B cell (primary cell): ENCODE results near the gene CPED1. TPM values are rescaled to one million over a fixed set of nuclear protein-coding genes. Genes with fewer than 3 reads are reported as not detected.
"Not testable (repeated sequence)": the region's sequence is repeated elsewhere in the genome, so short reads cannot be mapped to it uniquely, and the experiment has no call there.

ENCODE experiments used
- ATAC-seq: fragments of 200-7000 bp; cut with Tn5 transposase; one replicate; pipeline ENCODE4 v1.10.0; 2021; ENCODE audit warnings: low read depth, mild to moderate bottlenecking, moderate number of reproducible peaks, moderate library complexity
- CTCF ChIA-PET: fragments of 350-600 bp; sonication (Branson Sonifier 250); formaldehyde crosslinking; loops from one replicate; lab custom pipeline; 2021; ENCODE audit warnings: antibody characterized with exemption, inconsistent platforms; lab: Charles Lee
- POLR2A ChIA-PET: fragments of 350-600 bp; sonication (Branson Sonifier 250); formaldehyde crosslinking; loops from one replicate; lab custom pipeline; 2021; ENCODE audit warnings: antibody characterized with exemption; lab: Charles Lee
- DNase-seq: peaks from one replicate; pipeline ENCODE4 v3.0.0; 2013
- H2AFZ ChIP-seq: 2 replicates; pipeline ENCODE4 v1.6.1; 2012; ENCODE audit warnings: mild to moderate bottlenecking, low read depth, low read length; ENCODE audit not compliant: insufficient read depth, poor library complexity, severe bottlenecking
- H3K27ac ChIP-seq, 2 donors: 1 replicate in 1 of 2; 2 replicates in 1 of 2; pipeline ENCODE4 v1.5.1; 2012 to 2013; ENCODE audit warnings: low read length in 2 of 2, mild to moderate bottlenecking in 2 of 2, moderate library complexity in 1 of 2
- H3K27me3 ChIP-seq, 4 experiments: fragments of 200-600 bp in 1 of 4; sonication (generic) in 1 of 4; replicated peaks in 1 of 4; 1 replicate in 2 of 4; 2 replicates in 2 of 4; pipeline versions ENCODE4 v1.6.1 to v1.7.0; 2013 to 2016; ENCODE audit warnings: low read length in 3 of 4, mild to moderate bottlenecking in 2 of 4, mixed read lengths in 1 of 4, moderate library complexity in 1 of 4; ENCODE audit not compliant: insufficient read depth in 4 of 4, control insufficient read depth in 3 of 4; ENCODE audit errors: control extremely low read depth in 1 of 4
- H3K36me3 ChIP-seq, 2 experiments: replicated peaks in 1 of 2; 1 replicate in 1 of 2; 2 replicates in 1 of 2; pipeline versions ENCODE4 v1.6.1 to v1.7.1; 2013; ENCODE audit warnings: low read length in 1 of 2; ENCODE audit not compliant: insufficient read depth in 2 of 2, control insufficient read depth in 1 of 2; ENCODE audit errors: control extremely low read depth in 1 of 2, extremely low read depth in 1 of 2
- H3K4me1 ChIP-seq, 2 donors: fragments of 200-600 bp in 1 of 2; sonication (generic) in 1 of 2; 1 replicate in 1 of 2; 2 replicates in 1 of 2; pipeline versions ENCODE4 v1.5.1 to v1.6.1; 2013 to 2017; ENCODE audit warnings: low read length in 2 of 2; ENCODE audit not compliant: control insufficient read depth in 2 of 2, insufficient read depth in 2 of 2
- H3K4me2 ChIP-seq: replicated peaks from 2 replicates; pipeline ENCODE3; 2012; ENCODE audit warnings: mild to moderate bottlenecking, low read depth, low read length; ENCODE audit not compliant: poor library complexity, severe bottlenecking
- H3K4me3 ChIP-seq, 5 experiments: fragments of 200-600 bp in 1 of 5; sonication (generic) in 1 of 5; 1 replicate in 3 of 5; 2 replicates in 2 of 5; pipeline versions ENCODE4 v1.5.1 to v1.7.0; 2011 to 2016; ENCODE audit warnings: low read length in 4 of 5, mild to moderate bottlenecking in 4 of 5, low read depth in 2 of 5, control low read depth in 1 of 5, moderate library complexity in 1 of 5; ENCODE audit not compliant: insufficient read depth in 1 of 5; ENCODE audit errors: control extremely low read depth in 1 of 5, extremely low read depth in 1 of 5
- H3K79me2 ChIP-seq: fragments of 200-600 bp; sonication (generic); one replicate; pipeline ENCODE4 v1.6.0; 2016; ENCODE audit warnings: low read length; ENCODE audit not compliant: control insufficient read depth, insufficient read depth
- H3K9ac ChIP-seq: fragments of 200-600 bp; sonication (generic); 2 replicates; pipeline ENCODE4 v1.6.1; 2017; ENCODE audit warnings: mild to moderate bottlenecking, low read length, moderate library complexity
- H3K9me3 ChIP-seq, 3 donors: one replicate each; pipeline versions ENCODE4 v1.6.1 to v1.7.1; 2013; ENCODE audit warnings: low read length in 2 of 3; ENCODE audit not compliant: control insufficient read depth in 2 of 3, insufficient read depth in 1 of 3; ENCODE audit errors: control extremely low read depth in 1 of 3
- H4K20me1 ChIP-seq: 2 replicates; pipeline ENCODE4 v1.6.0; 2012; ENCODE audit warnings: mild to moderate bottlenecking, low read length; ENCODE audit not compliant: insufficient read depth, control insufficient read depth, poor library complexity, severe bottlenecking
- H3K27ac Mint-ChIP-seq: one replicate; pipeline ENCODE4 v1.8.0; 2021; ENCODE audit warnings: mixed read lengths
- H3K27me3 Mint-ChIP-seq: one replicate; pipeline ENCODE4 v1.8.0; 2021; ENCODE audit warnings: mixed read lengths
- H3K4me1 Mint-ChIP-seq: one replicate; pipeline ENCODE4 v1.8.0; 2021; ENCODE audit warnings: mixed read lengths
- H3K4me3 Mint-ChIP-seq: one replicate; pipeline ENCODE4 v1.8.0; 2021; ENCODE audit warnings: mixed read lengths
- H3K9me3 Mint-ChIP-seq: one replicate; pipeline ENCODE4 v1.8.0; 2022; ENCODE audit warnings: mixed read lengths; ENCODE audit not compliant: insufficient read depth
- EZH2 ChIP-seq: IDR thresholded peaks from 2 replicates; pipeline ENCODE4 v1.6.1; 2012; ENCODE audit warnings: borderline replicate concordance, low read depth, mild to moderate bottlenecking, moderate library complexity, low read length; ENCODE audit not compliant: insufficient read depth, poor library complexity, severe bottlenecking
- WGBS: methylation state at CpG from one replicate; pipeline ENCODE4 v1.1.5; 2013; ENCODE audit warnings: missing lambda C conversion rate; ENCODE audit not compliant: insufficient coverage; 5-methylcytosine and 5-hydroxymethylcytosine counted together
- intact Hi-C: fragments of 100-400 bp; cut with micrococcal nuclease; formaldehyde crosslinking; loops from one replicate; pipeline ENCODE4 v1.10.0; 2022
- polyA plus RNA-seq: library from polyadenylated mRNA; depleted of rRNA; stranded (reverse); fragments of >200 nt; gene quantifications from 2 replicates; pipeline ENCODE4 v1.2.3, GENCODE V29; 2012
- total RNA-seq, 2 donors: library from RNA; stranded (reverse); fragments of 120-200 nt in 1 of 2; gene quantifications; 1 replicate in 1 of 2; 2 replicates in 1 of 2; pipeline versions ENCODE4 v1.2.3 to v1.2.4, GENCODE V29; 2013 to 2022
- TF ChIP-seq, protein P1 (sequence below): fragments of 200-600 bp; IDR thresholded peaks from one replicate; pipeline ENCODE4 v1.8.0; 2022; ENCODE audit warnings: antibody characterized with exemption, mild to moderate bottlenecking

Gene CPED1
- total and polyA plus RNA-seq, 2 donors (not counting 1 experiment from before 2014, with no cell fraction given) = 0.44 to 3.8 TPM

GRCh38 chr7:121219026-121219425 is 230.5 kb downstream of the CPED1 start:
- Histone ChIP-seq H3K27me3 (no peaks in the 10 kb centered on the region), H3K4me3 (no peak overlapping the region), H2AFZ (no peak overlapping the region), H3K79me2 (no peaks in the 10 kb centered on the region), H3K36me3 (no peaks in the 10 kb centered on the region), H3K9me3 (no peaks in the 10 kb centered on the region), H3K27ac (no peak overlapping the region), H3K4me1 (peaks cover 0 to 6% of the 10 kb centered on the region in 2 donors), H3K4me2 (no peak overlapping the region), H3K9ac (no peak overlapping the region), H4K20me1 (no peaks in the 10 kb centered on the region)
- ChIA-PET POLR2A (no interaction called here), CTCF (no interaction called here)
- Mint-ChIP-seq H3K4me1 (peaks cover 15% of the 10 kb centered on the region), H3K9me3 (peaks cover 3% of the 10 kb centered on the region), H3K4me3 (no peak overlapping the region), H3K27me3 (no peaks in the 10 kb centered on the region), H3K27ac (no peak overlapping the region)
- DNase-seq (no peak), ATAC-seq (no peak)
- intact Hi-C loops = no loop called here
- WGBS = 44% methylated on average over 1 of the region's 2 CpGs
- no peak for TF ChIP-seq EZH2
- TF ChIP-seq, protein P1, sequence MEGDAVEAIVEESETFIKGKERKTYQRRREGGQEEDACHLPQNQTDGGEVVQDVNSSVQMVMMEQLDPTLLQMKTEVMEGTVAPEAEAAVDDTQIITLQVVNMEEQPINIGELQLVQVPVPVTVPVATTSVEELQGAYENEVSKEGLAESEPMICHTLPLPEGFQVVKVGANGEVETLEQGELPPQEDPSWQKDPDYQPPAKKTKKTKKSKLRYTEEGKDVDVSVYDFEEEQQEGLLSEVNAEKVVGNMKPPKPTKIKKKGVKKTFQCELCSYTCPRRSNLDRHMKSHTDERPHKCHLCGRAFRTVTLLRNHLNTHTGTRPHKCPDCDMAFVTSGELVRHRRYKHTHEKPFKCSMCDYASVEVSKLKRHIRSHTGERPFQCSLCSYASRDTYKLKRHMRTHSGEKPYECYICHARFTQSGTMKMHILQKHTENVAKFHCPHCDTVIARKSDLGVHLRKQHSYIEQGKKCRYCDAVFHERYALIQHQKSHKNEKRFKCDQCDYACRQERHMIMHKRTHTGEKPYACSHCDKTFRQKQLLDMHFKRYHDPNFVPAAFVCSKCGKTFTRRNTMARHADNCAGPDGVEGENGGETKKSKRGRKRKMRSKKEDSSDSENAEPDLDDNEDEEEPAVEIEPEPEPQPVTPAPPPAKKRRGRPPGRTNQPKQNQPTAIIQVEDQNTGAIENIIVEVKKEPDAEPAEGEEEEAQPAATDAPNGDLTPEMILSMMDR = no peak

GRCh38 chr7:121221108-121221507 is 232.6 kb downstream of the CPED1 start:
- H3K9ac ChIP-seq, H3K4me1 ChIP-seq, H3K79me2 ChIP-seq, intact Hi-C loops, DNase-seq, H4K20me1 ChIP-seq, H3K27me3 ChIP-seq, H2AFZ ChIP-seq, H3K4me3 Mint-ChIP-seq, H3K4me2 ChIP-seq, H3K27me3 Mint-ChIP-seq, H3K9me3 Mint-ChIP-seq, H3K4me3 ChIP-seq, CTCF ChIA-PET, H3K36me3 ChIP-seq, H3K27ac Mint-ChIP-seq, H3K9me3 ChIP-seq, POLR2A ChIA-PET, H3K27ac ChIP-seq, ATAC-seq: not testable (repeated sequence)
- no CpG with 5 or more reads among the region's 2 CpGs for WGBS
- H3K4me1 Mint-ChIP-seq = peaks cover 16% of the 10 kb centered on the region
